Cardiac fibroblast (primary cell): ENCODE measurements around the gene GZF1.
A peak's percentile ranks its signal among the peaks of the same experiment; 100 is the strongest.

Experiments used
- DNase-seq, 2 donors: peaks; one replicate each; pipeline versions ENCODE4 v3.0.0 to v3.0.0-alpha.2; 2010; ENCODE audit warnings: low read depth in 2 of 2
- H3K4me3 ChIP-seq, 2 donors: replicated peaks in 1 of 2; 1 replicate in 1 of 2; 2 replicates in 1 of 2; pipeline ENCODE4 v1.5.1; 2011; ENCODE audit warnings: low read depth in 2 of 2, low read length in 2 of 2, mild to moderate bottlenecking in 2 of 2, moderate library complexity in 1 of 2
- CTCF ChIP-seq: IDR thresholded peaks from one replicate; pipeline ENCODE4 v1.5.1; 2011; ENCODE audit warnings: low read depth, mild to moderate bottlenecking, low read length, inconsistent platforms

The GZF1 gene

GRCh38 chr20:23361119-23361475 is 885 bp upstream of the GZF1 start:
- TF ChIP-seq CTCF, result no peak
- DNase-seq, result peak; percentile 42 to 67
- H3K4me3 ChIP-seq, result peak overlapping the region; percentile 67 to 68

GRCh38 chr20:23362392-23363256 is 642 bp downstream of the GZF1 start:
- DNase-seq, result peak; percentile 38 to 40
- TF ChIP-seq CTCF, result no peak
- peak overlapping the region; percentile 84 for H3K4me3 ChIP-seq

GRCh38 chr20:23363257-23363649 is 1.3 kb downstream of the GZF1 start:
- H3K4me3 ChIP-seq, result peak overlapping the region; percentile 84
- DNase-seq, result no peak
- no peak for TF ChIP-seq CTCF

- no peak overlapping the region for H3K4me3 ChIP-seq
These were observed 3.6 kb downstream of the GZF1 start for GRCh38 chr20:23365390-23366165.

GRCh38 chr20:23366384-23366783 is 4.4 kb downstream of the GZF1 start:
- H3K4me3 ChIP-seq, result no peak overlapping the region
- no peak for TF ChIP-seq CTCF
- DNase-seq, result no peak

More at GRCh38 chr20:23365390-23366165, 3.6 kb downstream of the GZF1 start:
- no peak for TF ChIP-seq CTCF
- DNase-seq, result no peak

- H3K4me3 ChIP-seq, result no peak overlapping the region
- TF ChIP-seq CTCF, result no peak
- DNase-seq, result peak in 1 of 2 donors; percentile 50
These were observed 5.8 kb downstream of the GZF1 start for GRCh38 chr20:23367770-23368169.
